PC-9 (cell line): Measurements from ENCODE around the gene IFI27.

Experiments used
- EZH2 ChIP-seq: fragments of 200-600 bp; sonication (generic); IDR thresholded peaks from 2 replicates; pipeline ENCODE4 v1.8.0; 2017; ENCODE audit warnings: antibody characterized with exemption, low read depth
- TF ChIP-seq, protein P1 (sequence below): fragments of 200-600 bp; sonication (generic); conservative IDR thresholded peaks from 2 replicates; pipeline ENCODE4 v1.6.1; 2017; ENCODE audit warnings: mixed run types, antibody characterized with exemption, mild to moderate bottlenecking, moderate library complexity

DNA sequence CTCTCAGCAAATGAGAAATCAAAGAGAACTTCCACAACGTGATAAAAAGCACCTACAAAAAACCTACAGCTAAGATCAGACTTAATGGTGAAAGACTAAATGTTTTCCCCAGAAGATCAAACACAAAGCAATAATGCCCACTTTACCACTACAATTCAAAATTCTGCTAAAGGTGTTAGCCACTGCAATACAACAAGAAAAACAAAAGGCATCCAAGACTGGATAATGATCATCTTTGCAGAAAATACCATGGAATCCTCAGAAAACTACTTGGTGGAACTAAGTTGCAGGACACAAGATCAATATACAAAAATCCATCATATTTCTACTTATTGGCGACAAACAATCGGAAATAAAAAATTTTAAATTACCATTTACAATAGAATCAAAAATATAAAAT is 36.0 kb upstream of the IFI27 start:
- TF ChIP-seq, protein P1, sequence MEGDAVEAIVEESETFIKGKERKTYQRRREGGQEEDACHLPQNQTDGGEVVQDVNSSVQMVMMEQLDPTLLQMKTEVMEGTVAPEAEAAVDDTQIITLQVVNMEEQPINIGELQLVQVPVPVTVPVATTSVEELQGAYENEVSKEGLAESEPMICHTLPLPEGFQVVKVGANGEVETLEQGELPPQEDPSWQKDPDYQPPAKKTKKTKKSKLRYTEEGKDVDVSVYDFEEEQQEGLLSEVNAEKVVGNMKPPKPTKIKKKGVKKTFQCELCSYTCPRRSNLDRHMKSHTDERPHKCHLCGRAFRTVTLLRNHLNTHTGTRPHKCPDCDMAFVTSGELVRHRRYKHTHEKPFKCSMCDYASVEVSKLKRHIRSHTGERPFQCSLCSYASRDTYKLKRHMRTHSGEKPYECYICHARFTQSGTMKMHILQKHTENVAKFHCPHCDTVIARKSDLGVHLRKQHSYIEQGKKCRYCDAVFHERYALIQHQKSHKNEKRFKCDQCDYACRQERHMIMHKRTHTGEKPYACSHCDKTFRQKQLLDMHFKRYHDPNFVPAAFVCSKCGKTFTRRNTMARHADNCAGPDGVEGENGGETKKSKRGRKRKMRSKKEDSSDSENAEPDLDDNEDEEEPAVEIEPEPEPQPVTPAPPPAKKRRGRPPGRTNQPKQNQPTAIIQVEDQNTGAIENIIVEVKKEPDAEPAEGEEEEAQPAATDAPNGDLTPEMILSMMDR: no peak
- no peak for TF ChIP-seq EZH2
